Keratinocyte (primary cell): Measurements from ENCODE around the gene ARL5A. TPM values are rescaled to one million over a fixed set of nuclear protein-coding genes. Genes with fewer than 3 reads are reported as not detected.

ENCODE experiments used
- DNase-seq: peaks from one replicate; pipeline ENCODE4 v3.0.0-alpha.2; 2011; ENCODE audit warnings: low read depth, missing footprints, low spot score
- FAIRE-seq: peaks from 2 replicates; lab custom pipeline; 2011; peaks lifted over from hg19 to GRCh38; lab: Jason Lieb, UNC
- H2AFZ ChIP-seq: 2 replicates; pipeline ENCODE4 v1.6.0; 2012; ENCODE audit warnings: low read length, control low read depth, inconsistent platforms; ENCODE audit not compliant: control insufficient read depth
- H3K27ac ChIP-seq: 2 replicates; pipeline ENCODE4 v1.5.1; 2011; ENCODE audit warnings: low read length; ENCODE audit not compliant: control insufficient read depth, insufficient read depth
- H3K27me3 ChIP-seq: 3 replicates; pipeline ENCODE4 v1.6.0; 2011; ENCODE audit warnings: low read length; ENCODE audit not compliant: control insufficient read depth, insufficient read depth; ENCODE audit errors: extremely low read depth
- H3K36me3 ChIP-seq, 2 experiments: 2 replicates in 1 of 2; 3 replicates in 1 of 2; pipeline ENCODE4 v1.5.1; 2011; ENCODE audit warnings: low read length in 2 of 2, mild to moderate bottlenecking in 1 of 2; ENCODE audit not compliant: control insufficient read depth in 2 of 2, insufficient read depth in 2 of 2; ENCODE audit errors: extremely low read depth in 1 of 2
- H3K4me1 ChIP-seq: 3 replicates; pipeline ENCODE4 v1.5.1; 2011; ENCODE audit warnings: low read length; ENCODE audit not compliant: control insufficient read depth, insufficient read depth; ENCODE audit errors: extremely low read depth
- H3K4me2 ChIP-seq: 3 replicates; pipeline ENCODE4 v1.6.0; 2011; ENCODE audit warnings: low read depth, low read length; ENCODE audit not compliant: control insufficient read depth, insufficient read depth; ENCODE audit errors: extremely low read depth
- H3K4me3 ChIP-seq, 3 experiments: fragments of 200-600 bp in 1 of 3; sonication (generic) in 1 of 3; 2 replicates in 2 of 3; 3 replicates in 1 of 3; pipeline ENCODE4 v1.5.1; 2011 to 2016; ENCODE audit warnings: low read length in 3 of 3, mild to moderate bottlenecking in 3 of 3, control low read depth in 2 of 3, inconsistent platforms in 1 of 3, low read depth in 1 of 3, mixed read lengths in 1 of 3, mixed run types in 1 of 3, moderate library complexity in 1 of 3; ENCODE audit not compliant: control insufficient read depth in 2 of 3, insufficient read depth in 2 of 3; ENCODE audit errors: extremely low read depth in 1 of 3
- H3K79me2 ChIP-seq: 2 replicates; pipeline ENCODE4 v1.6.0; 2012; ENCODE audit warnings: low read length; ENCODE audit not compliant: control insufficient read depth, insufficient read depth
- H3K9ac ChIP-seq: 3 replicates; pipeline ENCODE4 v1.6.0; 2011; ENCODE audit warnings: low read length; ENCODE audit not compliant: control insufficient read depth, insufficient read depth; ENCODE audit errors: extremely low read depth
- H3K9me1 ChIP-seq: 3 replicates; pipeline ENCODE4 v1.6.0; 2011; ENCODE audit warnings: low read length; ENCODE audit not compliant: control insufficient read depth, insufficient read depth; ENCODE audit errors: extremely low read depth
- H3K9me3 ChIP-seq: 2 replicates; pipeline ENCODE4 v1.5.1; 2012; ENCODE audit warnings: low read depth, low read length; ENCODE audit not compliant: control insufficient read depth
- H4K20me1 ChIP-seq: 3 replicates; pipeline ENCODE4 v1.6.0; 2011; ENCODE audit warnings: low read length; ENCODE audit not compliant: control insufficient read depth, insufficient read depth; ENCODE audit errors: extremely low read depth
- EZH2 ChIP-seq: IDR thresholded peaks from one replicate; pipeline ENCODE4 v1.6.1; 2012; ENCODE audit warnings: inconsistent platforms, mild to moderate bottlenecking, low read length, moderate library complexity
- dilution Hi-C: fragments of 300-500 bp; cut with MboI; formaldehyde crosslinking; loops from one replicate; pipeline ENCODE4 v1.7.0; 2020; ENCODE audit warnings: low sequenced_read_pairs; ENCODE audit not compliant: extremely low pct_ligation_motif_present
- polyA plus RNA-seq, 5 experiments: library from polyadenylated mRNA; depleted of rRNA in 3 of 5; stranded (reverse) in 3 of 5; stranded (forward) in 1 of 5; unstranded in 1 of 5; fragments of >200 nt; gene quantifications; 1 replicate in 1 of 5; 2 replicates in 3 of 5; 3 replicates in 1 of 5; pipeline versions ENCODE4 v1.2.1 to v1.2.3, GENCODE V29; 2011 to 2012; ENCODE audit warnings: missing spikeins in 2 of 5, low read depth in 1 of 5, low replicate concordance in 1 of 5
- TF ChIP-seq, protein P1 (sequence below), 3 experiments: IDR thresholded peaks in 1 of 3; conservative IDR thresholded peaks in 1 of 3; optimal IDR thresholded peaks in 1 of 3; 2 replicates in 2 of 3; 3 replicates in 1 of 3; pipeline versions ENCODE3 to v1.5.1; 2011; ENCODE audit warnings: low read length in 3 of 3, mild to moderate bottlenecking in 3 of 3, moderate library complexity in 2 of 3, control low read depth in 1 of 3, inconsistent platforms in 1 of 3; ENCODE audit not compliant: insufficient read depth in 2 of 3; ENCODE audit errors: extremely low read depth in 1 of 3

ARL5A gene
- polyA plus RNA-seq, 1 donor (not counting 4 experiments of a cell fraction or from before 2014, with no cell fraction given) = 25.5 TPM

DNA sequence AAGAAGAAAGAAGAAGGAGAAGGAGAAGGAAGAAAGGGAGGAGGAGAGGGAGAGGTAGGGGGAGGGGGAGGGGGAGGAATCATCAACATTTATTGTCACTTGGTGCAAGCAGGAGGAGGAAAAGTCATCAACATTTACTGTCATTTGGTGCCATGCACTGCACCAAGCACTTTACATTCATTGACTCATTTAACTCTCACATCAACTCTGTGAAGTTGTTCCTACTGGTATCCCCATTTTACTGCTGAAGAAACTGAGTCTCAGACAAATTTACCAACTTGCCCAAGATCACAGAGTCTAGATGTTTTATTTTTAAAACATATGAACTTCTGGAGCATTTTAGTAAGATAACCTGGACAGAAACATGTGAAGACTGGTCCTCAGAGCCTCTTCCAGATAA lies 47.3 kb downstream of the ARL5A start:
- H3K4me1 ChIP-seq = no peaks in the 10 kb centered on the region
- no peaks in the 10 kb centered on the region for H4K20me1 ChIP-seq
- DNase-seq (no peak), FAIRE-seq (no peak)
- no peaks in the 10 kb centered on the region for H3K9me1 ChIP-seq
- no peaks in the 10 kb centered on the region for H3K9me3 ChIP-seq
- dilution Hi-C loops = no loop called here
- TF ChIP-seq, protein P1, sequence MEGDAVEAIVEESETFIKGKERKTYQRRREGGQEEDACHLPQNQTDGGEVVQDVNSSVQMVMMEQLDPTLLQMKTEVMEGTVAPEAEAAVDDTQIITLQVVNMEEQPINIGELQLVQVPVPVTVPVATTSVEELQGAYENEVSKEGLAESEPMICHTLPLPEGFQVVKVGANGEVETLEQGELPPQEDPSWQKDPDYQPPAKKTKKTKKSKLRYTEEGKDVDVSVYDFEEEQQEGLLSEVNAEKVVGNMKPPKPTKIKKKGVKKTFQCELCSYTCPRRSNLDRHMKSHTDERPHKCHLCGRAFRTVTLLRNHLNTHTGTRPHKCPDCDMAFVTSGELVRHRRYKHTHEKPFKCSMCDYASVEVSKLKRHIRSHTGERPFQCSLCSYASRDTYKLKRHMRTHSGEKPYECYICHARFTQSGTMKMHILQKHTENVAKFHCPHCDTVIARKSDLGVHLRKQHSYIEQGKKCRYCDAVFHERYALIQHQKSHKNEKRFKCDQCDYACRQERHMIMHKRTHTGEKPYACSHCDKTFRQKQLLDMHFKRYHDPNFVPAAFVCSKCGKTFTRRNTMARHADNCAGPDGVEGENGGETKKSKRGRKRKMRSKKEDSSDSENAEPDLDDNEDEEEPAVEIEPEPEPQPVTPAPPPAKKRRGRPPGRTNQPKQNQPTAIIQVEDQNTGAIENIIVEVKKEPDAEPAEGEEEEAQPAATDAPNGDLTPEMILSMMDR (optimal IDR thresholded peaks at IDR 0.05 in 1 of 3, IDR thresholded peaks at IDR 0.05 in 1 of 3, conservative IDR thresholded peaks at IDR 0.05 in 1 of 3; ENCODE audit: extremely low read depth in 1 of 3, insufficient read depth in 2 of 3, low read length in 3 of 3) = no peak
- no peak for TF ChIP-seq EZH2
- peaks cover 0 to 7% of the 10 kb centered on the region in 2 experiments for H3K36me3 ChIP-seq
- H3K4me3 ChIP-seq = no peak overlapping the region
- H3K9ac ChIP-seq = no peak overlapping the region
- no peak overlapping the region for H2AFZ ChIP-seq
- no peak overlapping the region for H3K27ac ChIP-seq
- H3K79me2 ChIP-seq = no peaks in the 10 kb centered on the region
- H3K27me3 ChIP-seq = no peaks in the 10 kb centered on the region
- H3K4me2 ChIP-seq = no peak overlapping the region

DNA sequence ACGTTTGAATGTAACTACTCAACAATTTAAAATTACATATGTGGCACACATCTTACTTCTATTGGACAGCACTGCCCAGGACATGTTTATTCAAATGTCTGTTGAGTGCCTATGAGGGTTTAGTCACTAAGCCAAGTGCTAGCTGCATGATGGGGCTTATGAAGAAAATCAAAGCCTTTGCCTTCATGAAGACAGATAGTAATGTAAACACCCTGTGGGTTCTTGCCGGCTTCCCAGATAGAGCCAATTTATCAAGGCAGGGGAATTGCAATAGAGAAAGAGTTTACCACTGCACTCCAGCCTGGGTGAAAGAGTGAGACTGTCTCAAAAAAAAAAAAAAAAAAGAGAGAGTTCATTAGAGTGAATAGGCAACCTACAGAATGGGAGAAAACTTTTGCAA lies 50.3 kb downstream of the ARL5A start:
- Histone ChIP-seq H3K9me1 (no peaks in the 10 kb centered on the region), H3K27me3 (no peaks in the 10 kb centered on the region), H3K4me2 (no peak overlapping the region), H3K27ac (no peak overlapping the region), H3K9ac (no peak overlapping the region), H4K20me1 (no peaks in the 10 kb centered on the region), H3K9me3 (no peaks in the 10 kb centered on the region), H3K79me2 (no peaks in the 10 kb centered on the region), H3K4me3 (no peak overlapping the region), H3K36me3 (peaks cover 0 to 7% of the 10 kb centered on the region in 2 experiments), H3K4me1 (peaks cover 4% of the 10 kb centered on the region), H2AFZ (no peak overlapping the region)
- TF ChIP-seq, protein P1 (optimal IDR thresholded peaks at IDR 0.05 in 1 of 3, IDR thresholded peaks at IDR 0.05 in 1 of 3, conservative IDR thresholded peaks at IDR 0.05 in 1 of 3; ENCODE audit: extremely low read depth in 1 of 3, insufficient read depth in 2 of 3, low read length in 3 of 3) = no peak
- no peak for TF ChIP-seq EZH2
- no peak for FAIRE-seq
- dilution Hi-C loops = no loop called here
- no peak for DNase-seq
